GM10266 (cell line): Measurements from ENCODE around the gene SHC2.
"Not testable (repeated sequence)": the region's sequence is repeated elsewhere in the genome, so short reads cannot be mapped to it uniquely, and the experiment has no call there.

Source experiments
- DNase-seq: peaks from one replicate; pipeline ENCODE4 v3.0.0; 2012; ENCODE audit errors: extremely low spot score
- TF ChIP-seq, protein P1 (sequence below): IDR thresholded peaks from 2 replicates; pipeline ENCODE4 v1.5.1; 2012; ENCODE audit warnings: mild to moderate bottlenecking, low read depth; ENCODE audit not compliant: control insufficient read depth, insufficient read depth; ENCODE audit errors: missing control alignments

SHC2 gene

DNA sequence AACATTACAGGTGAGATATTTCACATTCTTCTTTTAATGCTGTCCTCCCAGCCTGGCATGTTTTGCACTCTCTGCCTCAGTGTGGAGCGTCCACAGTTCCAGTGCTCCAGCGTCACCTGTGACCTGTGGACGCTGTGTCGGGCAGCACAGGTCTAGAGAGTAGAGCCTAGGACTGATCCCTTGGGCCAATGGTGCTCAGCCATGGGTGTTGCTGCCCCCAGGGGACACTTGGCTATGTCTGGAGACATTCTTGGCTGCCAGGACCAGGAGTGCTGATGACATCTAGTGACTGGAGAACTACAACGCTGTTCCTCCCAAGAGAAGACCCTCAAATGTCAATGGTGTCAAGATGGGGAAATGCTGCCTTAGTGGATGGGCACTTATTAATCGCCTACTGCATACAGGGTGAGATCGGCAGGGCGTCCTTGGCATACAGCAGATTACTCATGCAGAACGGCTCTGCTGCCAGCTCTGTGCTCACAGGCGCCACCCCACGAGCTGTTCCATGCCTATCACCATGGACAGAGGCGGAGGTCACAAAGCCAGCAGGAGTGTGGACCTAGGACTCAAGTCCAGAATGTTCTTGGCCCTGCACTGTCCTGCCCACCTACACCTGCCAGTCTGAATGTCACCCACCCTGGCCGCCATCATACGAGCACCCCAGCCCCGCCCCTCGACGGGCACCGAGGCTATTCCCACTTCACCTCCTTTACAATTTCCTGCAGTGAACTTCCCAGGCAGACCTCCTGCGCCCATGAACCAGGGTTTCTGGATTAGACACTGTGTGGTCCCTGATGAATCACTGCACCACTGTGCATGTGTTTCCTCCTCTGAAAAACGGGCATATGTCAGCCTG is 21.6 kb upstream of the SHC2 start:
- DNase-seq = no peak
- TF ChIP-seq, protein P1, sequence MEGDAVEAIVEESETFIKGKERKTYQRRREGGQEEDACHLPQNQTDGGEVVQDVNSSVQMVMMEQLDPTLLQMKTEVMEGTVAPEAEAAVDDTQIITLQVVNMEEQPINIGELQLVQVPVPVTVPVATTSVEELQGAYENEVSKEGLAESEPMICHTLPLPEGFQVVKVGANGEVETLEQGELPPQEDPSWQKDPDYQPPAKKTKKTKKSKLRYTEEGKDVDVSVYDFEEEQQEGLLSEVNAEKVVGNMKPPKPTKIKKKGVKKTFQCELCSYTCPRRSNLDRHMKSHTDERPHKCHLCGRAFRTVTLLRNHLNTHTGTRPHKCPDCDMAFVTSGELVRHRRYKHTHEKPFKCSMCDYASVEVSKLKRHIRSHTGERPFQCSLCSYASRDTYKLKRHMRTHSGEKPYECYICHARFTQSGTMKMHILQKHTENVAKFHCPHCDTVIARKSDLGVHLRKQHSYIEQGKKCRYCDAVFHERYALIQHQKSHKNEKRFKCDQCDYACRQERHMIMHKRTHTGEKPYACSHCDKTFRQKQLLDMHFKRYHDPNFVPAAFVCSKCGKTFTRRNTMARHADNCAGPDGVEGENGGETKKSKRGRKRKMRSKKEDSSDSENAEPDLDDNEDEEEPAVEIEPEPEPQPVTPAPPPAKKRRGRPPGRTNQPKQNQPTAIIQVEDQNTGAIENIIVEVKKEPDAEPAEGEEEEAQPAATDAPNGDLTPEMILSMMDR = no peak

DNA sequence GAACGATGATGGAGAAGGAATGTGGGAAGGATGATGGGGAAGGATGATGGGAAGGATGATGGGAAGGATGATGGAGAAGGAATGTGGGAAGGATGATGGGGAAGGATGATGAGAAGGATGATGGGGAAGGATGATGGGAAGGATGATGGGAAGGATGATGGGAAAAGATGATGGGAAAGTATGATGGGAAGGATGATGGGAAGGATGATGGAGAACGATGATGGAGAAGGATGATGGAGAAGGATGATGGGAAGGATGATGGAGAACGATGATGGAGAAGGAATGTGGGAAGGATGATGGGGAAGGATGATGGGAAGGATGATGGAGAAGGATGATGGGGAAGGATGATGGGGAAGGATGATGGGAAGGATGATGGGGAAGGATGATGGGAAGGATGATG is 20.3 kb upstream of the SHC2 start:
- not testable (repeated sequence) for DNase-seq

DNA sequence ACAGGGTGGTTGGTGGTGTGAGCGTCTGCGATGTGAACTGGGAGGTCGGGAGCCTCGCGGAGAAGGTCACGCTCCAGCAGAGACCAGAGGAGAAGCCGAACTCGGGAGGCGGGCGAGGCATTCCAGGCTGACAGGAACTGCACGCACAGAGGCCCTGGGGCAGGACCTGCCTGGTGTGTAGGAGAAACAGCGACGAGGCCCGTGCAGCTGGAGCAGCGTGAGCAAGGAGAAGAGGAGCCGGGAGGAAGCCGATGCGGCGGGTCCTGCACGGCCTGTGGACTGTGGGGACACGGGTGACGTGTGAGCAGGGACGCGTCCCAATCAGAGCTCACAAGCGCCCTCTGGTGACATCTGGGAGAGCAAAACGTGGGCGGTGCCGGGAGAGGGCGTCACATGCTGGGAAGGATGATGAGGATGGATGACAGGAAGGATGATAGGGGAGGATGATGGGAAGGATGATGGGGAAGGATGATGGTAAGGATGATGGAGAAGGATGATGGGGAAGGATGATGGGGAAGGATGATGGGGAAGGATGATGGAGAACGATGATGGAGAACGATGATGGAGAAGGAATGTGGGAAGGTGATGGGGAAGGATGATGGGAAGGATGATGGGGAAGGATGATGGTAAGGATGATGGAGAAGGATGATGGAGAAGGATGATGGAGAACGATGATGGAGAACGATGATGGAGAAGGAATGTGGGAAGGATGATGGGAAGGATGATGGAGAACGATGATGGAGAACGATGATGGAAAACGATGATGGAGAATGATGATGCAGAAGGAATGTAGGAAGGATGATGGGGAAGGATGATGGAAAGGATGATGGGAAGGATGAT is 19.4 kb upstream of the SHC2 start:
- DNase-seq = no peak
- TF ChIP-seq, protein P1 = peak; percentile 36

DNA sequence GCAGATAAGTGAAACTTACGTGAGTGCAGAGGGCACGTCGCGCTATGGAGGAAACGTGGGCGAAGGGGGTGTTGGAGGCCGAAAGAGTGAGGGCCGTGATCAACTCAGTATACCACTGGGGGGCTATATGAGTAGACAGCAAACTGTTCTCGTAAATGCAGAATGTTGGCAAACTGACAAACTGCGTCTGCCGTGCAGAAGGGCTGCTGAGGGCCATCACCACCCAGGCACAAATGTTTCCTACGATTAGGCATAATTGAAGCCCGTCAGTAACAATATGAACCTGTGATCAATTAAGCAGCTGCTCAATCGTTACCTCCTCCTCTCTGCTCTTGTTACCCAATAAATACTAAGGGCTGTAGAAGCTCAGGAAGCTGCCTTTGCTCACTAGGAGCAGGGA is 18.1 kb upstream of the SHC2 start:
- no peak for DNase-seq
- TF ChIP-seq, protein P1 = no peak

DNA sequence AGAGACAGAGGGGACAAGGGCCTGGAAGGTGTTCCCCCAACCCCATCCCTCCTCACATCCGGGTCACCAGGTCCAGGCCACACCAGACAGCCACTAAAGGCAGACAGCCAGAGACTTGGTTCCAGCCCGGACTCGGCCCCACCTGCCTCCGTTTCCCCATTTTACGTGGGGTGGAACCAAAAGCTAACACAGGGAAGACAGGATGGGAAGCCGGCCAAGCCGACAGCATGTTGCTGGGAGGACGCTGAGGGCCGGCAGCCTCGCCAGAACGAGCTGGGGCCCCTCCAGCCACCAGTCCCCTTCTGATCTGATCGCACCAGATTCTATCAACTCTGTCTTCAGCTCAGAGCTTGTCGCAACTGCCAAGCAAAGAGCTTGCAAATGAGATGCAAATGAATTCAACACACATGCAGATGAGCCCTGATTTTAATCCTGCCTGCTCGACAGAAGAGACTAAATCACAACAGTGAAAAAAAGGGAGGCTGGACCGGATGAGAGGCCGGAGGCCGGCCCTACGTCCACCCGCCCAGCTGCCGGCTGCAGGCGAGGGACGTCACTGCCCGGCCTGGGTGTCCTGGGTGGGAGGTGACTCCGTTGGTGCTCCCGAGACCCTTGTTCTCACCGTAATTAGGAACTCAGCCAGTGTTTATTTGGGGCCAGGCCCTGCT is 17.5 kb upstream of the SHC2 start:
- TF ChIP-seq, protein P1 = no peak
- no peak for DNase-seq

DNA sequence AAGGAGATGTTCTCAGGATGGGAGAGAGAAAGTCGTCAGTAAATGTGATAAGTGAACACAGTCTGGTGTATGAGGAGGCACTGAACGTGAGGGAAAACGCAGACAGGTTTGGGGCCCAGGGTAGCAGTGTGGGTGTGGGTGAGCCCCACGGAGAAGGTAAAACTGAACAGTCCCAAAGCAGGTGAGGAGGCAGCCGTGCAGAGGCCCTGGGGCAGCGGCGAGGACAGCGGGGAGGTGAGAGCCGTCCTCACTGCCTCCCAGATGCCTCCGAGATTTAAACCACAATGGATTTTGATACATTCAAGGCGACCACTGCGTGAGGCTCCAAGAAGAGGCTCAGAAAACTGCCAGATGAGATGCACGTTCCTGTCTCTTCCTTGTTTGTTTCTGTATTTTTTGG is 14.5 kb upstream of the SHC2 start:
- DNase-seq = no peak
- TF ChIP-seq, protein P1 = no peak
